Muscle of back (tissue), 11 donors: ENCODE data around the gene SPATS2. TPM values are rescaled to one million over a fixed set of nuclear protein-coding genes. Genes with fewer than 3 reads are reported as not detected.
"Not testable (repeated sequence)": the region's sequence is repeated elsewhere in the genome, so short reads cannot be mapped to it uniquely, and the experiment has no call there.

Experiments
- DNase-seq, 3 donors: peaks; one replicate each; pipeline versions ENCODE4 v3.0.0 to v3.0.0-alpha.2; 2013
- polyA plus RNA-seq, 10 donors: library from polyadenylated mRNA; unstranded; fragments of 120-200 nt; gene quantifications; one replicate each; pipeline ENCODE4 v1.2.1, GENCODE V29; 2013; ENCODE audit not compliant: insufficient read length in 10 of 10

The SPATS2 gene
- polyA plus RNA-seq, 10 donors = 23.0 to 37.0 (median 28.1) TPM

DNA sequence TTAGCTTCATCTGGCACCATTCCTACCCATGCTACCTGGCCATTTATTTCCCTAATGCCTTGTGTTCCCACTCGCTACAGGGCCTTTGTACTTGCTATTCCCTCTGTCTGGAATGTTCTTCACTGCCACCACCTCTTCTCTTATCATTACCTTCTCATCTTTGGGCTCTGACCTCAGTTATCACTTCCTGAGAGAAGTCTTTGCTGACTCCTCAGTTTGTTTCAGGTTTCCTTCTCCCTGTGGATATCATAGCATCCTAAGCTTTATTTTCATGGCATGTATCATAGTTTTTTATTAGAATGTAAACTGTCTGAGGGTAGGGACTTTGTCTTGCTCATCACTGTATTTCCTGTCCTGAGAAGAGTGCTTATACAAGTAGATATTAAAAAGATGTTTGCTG, 29.7 kb downstream of the SPATS2 start:
- no peak for DNase-seq

- DNase-seq = no peak
These were observed 33.0 kb downstream of the SPATS2 start for GRCh38 chr12:49400304-49400703.

DNA sequence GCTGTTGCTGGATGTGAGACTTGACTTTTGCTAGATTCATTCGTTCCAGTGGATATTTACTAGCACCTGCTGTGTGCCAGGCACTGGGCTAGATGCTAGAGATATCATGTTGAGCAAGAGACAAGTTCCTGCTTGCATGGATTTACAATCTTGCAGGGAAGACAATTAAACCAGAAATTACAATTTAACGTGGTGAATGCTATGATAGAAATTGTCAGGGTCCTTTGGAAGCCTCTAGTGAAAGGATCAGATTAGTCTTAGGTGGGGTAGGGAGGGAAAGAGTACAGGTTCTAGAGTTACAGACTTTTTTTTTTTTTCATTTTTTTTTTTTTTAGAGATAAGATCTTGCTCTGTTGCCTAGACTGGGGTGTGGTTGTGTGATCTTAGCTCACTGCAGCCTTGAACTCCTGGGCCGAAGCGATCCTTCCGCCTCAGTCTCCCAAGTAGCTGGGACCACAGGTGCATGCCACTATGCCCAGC, 36.7 kb downstream of the SPATS2 start:
- no peak for DNase-seq

GRCh38 chr12:49404956-49405355, 37.7 kb downstream of the SPATS2 start:
- DNase-seq = peak in 1 of 3 donors; percentile 25

GRCh38 chr12:49410818-49411217, 43.6 kb downstream of the SPATS2 start:
- DNase-seq = no peak

GRCh38 chr12:49413010-49413409, 45.7 kb downstream of the SPATS2 start:
- no peak for DNase-seq

DNA sequence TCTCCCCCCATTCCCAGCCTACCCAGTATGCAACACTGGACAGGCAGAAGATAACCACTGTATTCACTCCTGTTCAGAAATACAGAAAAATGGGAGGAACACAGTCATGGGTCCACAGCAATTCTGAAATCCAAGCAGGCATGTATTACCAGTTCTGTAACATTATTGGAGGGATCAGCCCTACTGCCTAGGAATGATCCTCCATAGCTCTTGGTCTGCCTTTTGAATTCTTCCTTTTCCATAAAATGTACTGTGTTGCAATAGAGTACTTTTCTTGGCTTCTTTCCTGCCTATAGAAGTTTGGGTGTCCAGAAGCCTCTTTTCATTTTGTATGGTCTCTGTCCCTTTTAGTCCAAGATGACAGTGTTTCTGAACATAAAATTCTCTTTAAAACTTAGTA, 46.5 kb downstream of the SPATS2 start:
- no peak for DNase-seq

DNA sequence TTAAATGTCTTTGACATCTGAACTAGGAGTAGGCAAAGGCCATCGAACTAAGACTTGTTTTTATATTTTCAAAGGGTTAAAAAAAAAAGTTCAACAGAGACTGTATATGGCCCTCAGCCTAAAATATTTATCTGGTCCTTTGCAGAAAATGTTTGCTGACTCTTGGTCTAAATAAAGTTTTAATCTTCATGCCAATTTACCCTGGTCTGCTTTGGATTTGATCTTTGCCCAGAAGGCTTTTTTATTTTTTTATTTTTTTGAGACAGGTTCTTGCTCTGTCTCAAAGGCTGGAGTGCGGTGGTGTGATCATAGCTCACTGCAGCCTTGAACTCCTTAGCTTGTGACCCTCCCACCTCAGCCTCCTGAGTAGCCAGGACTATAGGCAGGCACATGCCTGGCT, 47.1 kb downstream of the SPATS2 start:
- no peak for DNase-seq

DNA sequence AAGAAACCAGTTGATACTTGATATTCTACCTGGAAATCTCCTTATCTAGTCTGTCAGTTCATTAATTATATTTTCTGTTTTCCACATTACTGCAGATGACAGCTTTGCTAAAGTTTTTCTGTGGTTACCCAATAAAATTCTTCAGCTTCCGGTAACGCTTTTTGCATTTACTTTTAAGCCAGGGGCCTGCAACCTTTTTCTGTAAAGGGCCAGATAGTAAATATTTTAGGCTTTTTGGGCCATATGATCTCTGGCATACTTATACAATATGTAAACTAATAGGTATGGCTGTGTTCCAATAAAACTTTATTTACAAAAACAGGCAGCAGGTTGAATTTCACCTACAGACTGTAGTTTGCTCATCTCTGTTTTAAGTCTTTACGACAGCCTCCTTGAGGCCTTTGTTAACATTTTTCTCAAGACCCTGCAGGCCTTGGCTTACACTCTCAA, 48.3 kb downstream of the SPATS2 start:
- DNase-seq = no peak

- no peak for DNase-seq
These were observed 49.6 kb downstream of the SPATS2 start for GRCh38 chr12:49416892-49417291.

GRCh38 chr12:49417558-49417957, 50.3 kb downstream of the SPATS2 start:
- DNase-seq = no peak

DNA sequence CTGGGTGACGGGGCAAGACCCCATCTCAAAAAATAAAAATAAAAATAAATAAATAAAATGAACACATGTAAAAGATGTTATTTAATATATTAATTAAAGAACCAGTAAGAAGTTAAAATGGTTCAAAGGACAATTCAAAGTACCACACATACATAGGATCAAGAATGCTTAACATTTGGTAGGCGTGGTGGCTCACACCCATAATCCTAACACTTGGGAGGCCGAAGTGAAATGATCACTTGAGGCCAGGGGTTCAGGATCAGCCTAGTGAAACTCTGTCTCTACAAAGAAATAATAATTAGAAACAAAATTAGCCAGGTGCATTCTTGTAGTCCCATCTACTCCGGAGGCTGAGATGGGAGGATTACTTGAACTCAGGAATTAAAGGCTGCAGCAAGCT, 53.3 kb downstream of the SPATS2 start:
- no peak for DNase-seq

DNA sequence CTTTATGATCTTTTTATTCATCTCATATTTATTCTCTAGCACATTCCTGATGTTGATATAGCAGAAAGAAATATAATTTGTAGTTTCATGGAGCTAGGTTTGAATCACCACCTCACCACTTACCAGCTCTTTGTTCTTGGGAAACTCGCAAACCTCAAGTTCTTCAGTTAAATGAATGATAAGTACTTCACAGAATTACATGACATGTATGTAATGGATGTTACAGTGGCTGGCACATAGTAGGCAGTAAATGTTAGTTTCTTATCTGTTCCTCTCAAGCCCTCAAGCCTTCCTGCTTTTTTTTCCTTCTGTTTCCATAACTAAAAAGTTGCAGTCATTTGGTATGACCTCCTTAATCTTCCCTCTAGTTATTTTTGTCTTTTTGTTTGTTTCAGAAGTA, 54.9 kb downstream of the SPATS2 start:
- no peak for DNase-seq

- peak; percentile 19 to 28 (median 24) for DNase-seq
These were observed 61.5 kb downstream of the SPATS2 start for GRCh38 chr12:49428793-49429192.

DNA sequence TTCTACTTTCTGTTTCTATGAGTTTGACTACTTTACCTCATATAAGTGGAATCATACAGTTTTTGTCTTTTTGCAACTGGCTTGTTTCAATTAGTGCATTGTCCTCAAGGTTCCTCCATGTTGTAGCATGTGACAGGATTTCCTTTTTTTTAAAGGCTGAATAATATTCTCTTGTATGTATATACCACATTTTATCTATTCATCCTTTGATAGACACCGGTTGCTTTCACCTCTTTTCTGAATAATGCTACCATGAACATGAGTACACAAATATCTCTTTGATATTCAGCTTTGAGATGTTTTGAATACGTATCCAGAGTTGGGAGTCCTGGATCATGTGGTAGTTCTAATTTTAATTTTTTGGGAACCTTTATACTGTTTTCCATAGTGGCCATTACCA, 65.4 kb downstream of the SPATS2 start:
- no peak for DNase-seq

GRCh38 chr12:49436799-49437198, 69.5 kb downstream of the SPATS2 start:
- not testable (repeated sequence) for DNase-seq

DNA sequence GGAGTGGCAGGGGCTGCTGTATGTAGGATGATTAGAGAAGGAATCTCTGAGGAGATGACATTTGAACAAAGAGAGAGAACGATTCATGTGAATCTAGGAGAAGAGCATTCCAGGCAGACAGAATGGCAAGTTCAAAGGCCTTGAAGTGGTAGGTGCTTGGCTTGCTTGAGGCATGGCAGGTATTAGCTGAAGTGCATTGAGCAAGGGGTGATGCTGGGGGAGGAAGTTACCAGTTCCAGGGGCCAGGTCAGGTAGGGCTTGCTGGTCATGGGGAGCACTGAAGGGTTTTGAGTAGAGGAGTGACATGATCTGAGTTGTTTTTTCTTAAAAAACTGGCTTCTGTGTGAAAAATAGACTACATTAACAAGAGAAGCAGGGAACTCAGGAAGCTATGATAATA, 71.8 kb downstream of the SPATS2 start:
- DNase-seq = no peak

DNA sequence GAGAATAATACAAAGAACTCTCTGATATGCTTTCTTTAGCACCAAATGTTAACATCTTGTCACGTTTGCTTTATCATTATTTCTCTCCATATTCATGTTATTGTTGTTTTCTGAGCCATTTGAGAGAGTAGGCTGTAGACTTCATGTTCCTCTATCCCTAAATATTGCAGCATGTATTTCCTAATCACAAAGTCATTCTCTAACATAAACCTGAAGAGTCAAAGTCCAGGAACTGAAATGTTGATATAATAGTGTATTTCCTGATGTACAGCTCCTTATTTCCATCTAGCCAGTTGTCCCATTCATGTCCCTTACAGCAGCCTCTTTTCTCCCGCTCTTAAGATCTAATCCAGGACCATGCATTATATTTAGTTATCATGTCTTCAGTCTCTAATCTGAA, 72.8 kb downstream of the SPATS2 start:
- no peak for DNase-seq

- no peak for DNase-seq
These were observed 75.7 kb downstream of the SPATS2 start for GRCh38 chr12:49442915-49443314.

DNA sequence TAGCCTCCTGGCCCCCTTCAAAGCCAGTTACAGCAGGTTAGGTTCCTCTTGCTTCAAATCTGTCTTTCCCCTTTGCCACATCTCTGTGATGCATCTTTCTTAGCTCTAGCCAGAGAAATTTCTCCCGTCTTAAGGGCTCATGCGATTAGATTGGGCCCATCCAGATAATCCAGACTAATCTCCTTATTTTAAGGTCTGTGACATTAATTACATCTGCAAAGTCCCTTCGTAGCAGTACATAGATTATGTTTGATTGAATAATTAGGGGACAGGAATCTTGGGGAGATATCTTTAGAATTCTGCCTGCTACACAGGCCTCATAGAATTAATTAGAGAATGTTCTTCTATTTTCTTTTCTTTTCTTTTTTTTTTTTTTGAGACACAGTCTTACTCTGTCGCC, 79.3 kb downstream of the SPATS2 start:
- DNase-seq = no peak

GRCh38 chr12:49448858-49449257, 81.6 kb downstream of the SPATS2 start:
- DNase-seq = no peak

DNA sequence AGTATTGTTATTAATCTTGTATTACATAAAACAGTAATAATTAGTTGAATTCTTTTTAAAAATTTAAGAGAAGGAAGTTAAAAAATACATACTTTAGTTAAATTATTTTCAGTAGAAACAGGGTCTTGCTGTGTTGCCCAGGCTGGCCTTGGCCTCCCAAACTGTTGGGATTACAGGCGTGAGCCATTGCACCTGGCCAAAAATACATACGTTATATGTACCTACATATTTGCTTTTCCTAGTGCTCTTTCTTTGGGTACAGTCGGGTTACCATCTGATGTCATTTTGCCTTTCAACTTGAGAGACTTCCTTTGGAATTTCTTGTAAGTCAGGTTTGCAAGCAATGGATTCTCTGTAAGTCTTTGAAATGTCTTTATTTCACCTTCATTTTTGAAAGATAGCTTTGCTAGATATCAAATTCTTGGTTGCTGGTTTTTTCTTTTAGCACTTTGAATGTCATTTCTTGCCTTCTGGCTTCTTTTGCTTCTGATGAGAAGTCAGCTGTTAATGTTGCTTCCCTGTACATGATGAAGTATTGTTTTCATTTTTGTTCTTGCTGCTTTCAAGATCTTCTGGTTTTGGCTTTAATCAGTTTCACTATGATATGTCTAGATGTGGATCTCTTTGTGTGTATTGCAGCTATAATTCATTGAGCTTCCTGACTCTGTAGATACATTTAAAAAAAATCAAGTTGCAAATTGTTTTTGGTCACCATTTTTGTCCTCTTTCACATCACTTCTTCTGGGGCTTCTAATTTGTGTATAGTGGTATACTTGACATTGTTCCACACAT, 84.4 kb downstream of the SPATS2 start:
- DNase-seq = no peak

DNA sequence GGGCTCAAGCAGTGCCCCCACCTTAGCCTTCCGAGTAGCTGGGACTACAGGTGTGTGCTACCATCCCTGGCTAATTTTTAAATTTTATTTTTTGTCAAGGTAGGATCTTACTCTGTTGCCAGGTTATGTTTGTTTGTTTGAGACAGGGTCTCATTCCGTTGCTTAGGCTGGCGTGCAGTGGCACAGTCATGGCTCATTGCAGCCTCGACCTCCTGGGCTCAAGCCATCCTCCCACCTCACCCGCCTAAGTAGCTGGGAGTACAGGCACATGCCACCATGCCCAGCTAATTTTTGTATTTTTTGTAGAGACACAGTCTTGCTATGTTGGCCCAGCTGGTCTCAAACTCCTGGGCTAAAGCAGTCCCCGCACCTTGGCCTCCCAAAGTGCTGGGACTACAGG, 88.2 kb downstream of the SPATS2 start:
- DNase-seq = no peak

- DNase-seq = no peak
These were observed 88.9 kb downstream of the SPATS2 start for GRCh38 chr12:49456131-49456679.
